ENCODE results near the gene GOLGA6A. TPM values are rescaled to one million over a fixed set of nuclear protein-coding genes. Genes with fewer than 3 reads are reported as not detected.

The GOLGA6A gene
- total RNA-seq, 1 experiment from 2014 or later, result not detected

DNA sequence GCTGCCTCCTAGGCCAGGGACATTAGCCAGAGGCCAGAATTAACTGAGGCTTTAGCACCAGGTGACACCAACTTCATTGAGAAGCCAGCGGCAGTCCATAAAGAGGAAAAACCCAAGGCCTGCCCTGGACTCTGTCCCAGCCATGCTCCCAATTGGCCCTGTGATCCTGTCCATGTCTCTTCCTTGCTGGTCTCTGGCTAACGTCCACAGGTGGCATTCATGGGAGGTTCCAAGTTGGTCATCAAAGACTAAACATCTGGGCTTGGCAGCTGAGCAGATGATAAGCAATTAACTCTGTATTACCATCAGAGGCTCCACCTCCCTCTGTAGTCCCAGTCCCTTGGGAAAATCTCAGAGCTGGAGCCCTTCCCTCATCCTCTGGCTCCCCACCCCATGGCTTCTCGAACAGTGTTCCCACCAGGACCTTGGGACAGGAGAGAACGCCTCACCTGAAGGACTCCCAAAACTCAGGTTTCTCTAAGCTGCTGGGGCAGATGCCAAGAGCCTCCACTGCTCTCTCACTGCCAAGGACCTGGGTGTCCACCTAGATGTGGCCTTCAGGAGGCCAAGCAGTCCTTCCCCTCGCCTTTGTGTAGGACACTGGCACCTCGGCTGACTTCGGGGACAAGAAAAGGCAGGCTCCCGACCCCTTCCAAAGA is 40.4 kb downstream of the GOLGA6A start:
- peaks cover 8% of the 10 kb centered on the region; the same call in 1 of the 2 replicates for H3K4me1 ChIP-seq (ENCODE audit: insufficient read depth, low read length)
- no peaks in the 10 kb centered on the region for H3K79me2 ChIP-seq (ENCODE audit: low read length)
- H3K9me3 ChIP-seq (ENCODE audit: low read length), result no peaks in the 10 kb centered on the region
- no peak for ATAC-seq
- no peaks in the 10 kb centered on the region for H3F3A ChIP-seq (ENCODE audit: low read length, unreplicated experiment)
- no peaks in the 10 kb centered on the region for H3K9me2 ChIP-seq (replicated peaks; ENCODE audit: low read length)
- POLR2A ChIA-PET (ENCODE audit: unreplicated experiment), result no interaction called here
- TF ChIP-seq EZH2phosphoT487 (IDR thresholded peaks at IDR 0.05; ENCODE audit: borderline replicate concordance, low read length), result no peak
- TF ChIP-seq EZH2 (IDR thresholded peaks at IDR 0.05; ENCODE audit: low read length, unreplicated experiment), result no peak
- TF ChIP-seq, protein P1, sequence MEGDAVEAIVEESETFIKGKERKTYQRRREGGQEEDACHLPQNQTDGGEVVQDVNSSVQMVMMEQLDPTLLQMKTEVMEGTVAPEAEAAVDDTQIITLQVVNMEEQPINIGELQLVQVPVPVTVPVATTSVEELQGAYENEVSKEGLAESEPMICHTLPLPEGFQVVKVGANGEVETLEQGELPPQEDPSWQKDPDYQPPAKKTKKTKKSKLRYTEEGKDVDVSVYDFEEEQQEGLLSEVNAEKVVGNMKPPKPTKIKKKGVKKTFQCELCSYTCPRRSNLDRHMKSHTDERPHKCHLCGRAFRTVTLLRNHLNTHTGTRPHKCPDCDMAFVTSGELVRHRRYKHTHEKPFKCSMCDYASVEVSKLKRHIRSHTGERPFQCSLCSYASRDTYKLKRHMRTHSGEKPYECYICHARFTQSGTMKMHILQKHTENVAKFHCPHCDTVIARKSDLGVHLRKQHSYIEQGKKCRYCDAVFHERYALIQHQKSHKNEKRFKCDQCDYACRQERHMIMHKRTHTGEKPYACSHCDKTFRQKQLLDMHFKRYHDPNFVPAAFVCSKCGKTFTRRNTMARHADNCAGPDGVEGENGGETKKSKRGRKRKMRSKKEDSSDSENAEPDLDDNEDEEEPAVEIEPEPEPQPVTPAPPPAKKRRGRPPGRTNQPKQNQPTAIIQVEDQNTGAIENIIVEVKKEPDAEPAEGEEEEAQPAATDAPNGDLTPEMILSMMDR (conservative IDR thresholded peaks at IDR 0.05; ENCODE audit: low read depth, low read length), result no peak
- no peak overlapping the region for H3K27ac ChIP-seq (ENCODE audit: low read length)
- intact Hi-C loops (cut with micrococcal nuclease), result no loop called here
- no peaks in the 10 kb centered on the region for H3K36me3 ChIP-seq (ENCODE audit: low read depth, low read length)
- no peak overlapping the region for H2AFZ ChIP-seq (ENCODE audit: low read length)
- no peaks in the 10 kb centered on the region for H3K27me3 ChIP-seq (ENCODE audit: low read length)
- H3K4me2 ChIP-seq (ENCODE audit: low read length), result no peak overlapping the region
- H3K9ac ChIP-seq (ENCODE audit: low read length), result no peak overlapping the region
- BruUV-seq (replicated peaks), result no TSS peak
- H3K4me3 ChIP-seq (ENCODE audit: low read length), result no peak overlapping the region
- DNase-seq, result no peak
- CTCF ChIA-PET, result no interaction called here
- H4K20me1 ChIP-seq (ENCODE audit: low read length), result no peaks in the 10 kb centered on the region

GRCh38 chr15:74041311-74041756 is 41.0 kb downstream of the GOLGA6A start:
- no peaks in the 10 kb centered on the region for H3K79me2 ChIP-seq (ENCODE audit: low read length)
- H3K9ac ChIP-seq (ENCODE audit: low read length), result no peak overlapping the region
- H3K27me3 ChIP-seq (ENCODE audit: low read length), result no peaks in the 10 kb centered on the region
- BruUV-seq (replicated peaks), result no TSS peak
- no peaks in the 10 kb centered on the region for H3K9me3 ChIP-seq (ENCODE audit: low read length)
- no peaks in the 10 kb centered on the region for H3K36me3 ChIP-seq (ENCODE audit: low read depth, low read length)
- ATAC-seq, result no peak
- intact Hi-C loops (cut with micrococcal nuclease), result no loop called here
- no peak overlapping the region for H2AFZ ChIP-seq (ENCODE audit: low read length)
- H3K4me1 ChIP-seq (ENCODE audit: insufficient read depth, low read length), result peaks cover 8% of the 10 kb centered on the region; the same call in 1 of the 2 replicates
- no peak overlapping the region for H3K27ac ChIP-seq (ENCODE audit: low read length)
- no peak overlapping the region for H3K4me2 ChIP-seq (ENCODE audit: low read length)
- no peak for DNase-seq
- ChIA-PET POLR2A (ENCODE audit: unreplicated experiment) (no interaction called here), CTCF (interaction anchor here (1.2 kb wide), 1 partner anchor 68 kb away, joined by 8 read pairs; no protein-coding TSS in a partner anchor)
- no peaks in the 10 kb centered on the region for H3K9me2 ChIP-seq (replicated peaks; ENCODE audit: low read length)
- no peak overlapping the region for H3K4me3 ChIP-seq (ENCODE audit: low read length)
- no peaks in the 10 kb centered on the region for H4K20me1 ChIP-seq (ENCODE audit: low read length)
- H3F3A ChIP-seq (ENCODE audit: low read length, unreplicated experiment), result no peaks in the 10 kb centered on the region
- TF ChIP-seq EZH2 (IDR thresholded peaks at IDR 0.05; ENCODE audit: low read length, unreplicated experiment) (no peak), EZH2phosphoT487 (IDR thresholded peaks at IDR 0.05; ENCODE audit: borderline replicate concordance, low read length) (no peak)
- TF ChIP-seq, protein P1 (conservative IDR thresholded peaks at IDR 0.05; ENCODE audit: low read depth, low read length), result no peak
